H1 (cell line): Measurements from ENCODE around the gene ARID4A.
A peak's percentile ranks its signal among the peaks of the same experiment; 100 is the strongest.

ENCODE experiments used
- CBX5 ChIP-seq: fragments of 300-800, 300-1000 bp; sonication (generic); IDR thresholded peaks from 2 replicates; pipeline ENCODE4 v1.7.1; 2016; ENCODE audit warnings: antibody characterized with exemption, low read length, low read depth
- CEBPB ChIP-seq: IDR thresholded peaks from 2 replicates; pipeline ENCODE4 v1.6.1; 2012; ENCODE audit warnings: low read depth, low read length
- CHD2 ChIP-seq: IDR thresholded peaks from 2 replicates; pipeline ENCODE4 v1.6.1; 2012; ENCODE audit warnings: low read length, improper control_type of control experiment
- CTCF ChIP-seq, 3 experiments: IDR thresholded peaks; 1 replicate in 2 of 3; 2 replicates in 1 of 3; pipeline versions ENCODE4 v1.5.1 to v1.6.1; 2011; ENCODE audit warnings: low read length in 3 of 3, mild to moderate bottlenecking in 3 of 3, inconsistent platforms in 2 of 3, low read depth in 1 of 3, moderate library complexity in 1 of 3; ENCODE audit not compliant: insufficient read depth in 1 of 3; ENCODE audit errors: control extremely low read depth in 1 of 3
- EP300 ChIP-seq, 2 experiments: IDR thresholded peaks; 1 replicate in 1 of 2; 2 replicates in 1 of 2; pipeline ENCODE4 v1.6.1; 2011 to 2012; ENCODE audit warnings: low read depth in 2 of 2, low read length in 2 of 2, mild to moderate bottlenecking in 2 of 2, borderline replicate concordance in 1 of 2, inconsistent platforms in 1 of 2, moderate library complexity in 1 of 2
- EZH2 ChIP-seq: fragments of 200-600 bp; sonication (generic); IDR thresholded peaks from 2 replicates; pipeline ENCODE4 v1.7.1; 2012; ENCODE audit warnings: low read depth, mild to moderate bottlenecking, moderate library complexity, low read length, inconsistent platforms; ENCODE audit not compliant: severe bottlenecking
- GABPA ChIP-seq: IDR thresholded peaks from 2 replicates; pipeline ENCODE4 v1.6.1; 2011; ENCODE audit warnings: mild to moderate bottlenecking, low read length, moderate library complexity, borderline replicate concordance; ENCODE audit not compliant: insufficient read depth
- KDM5A ChIP-seq: fragments of 200-600 bp; IDR thresholded peaks from 2 replicates; pipeline ENCODE4 v1.7.1; 2012; ENCODE audit warnings: mild to moderate bottlenecking, low read length, inconsistent platforms, mixed read lengths
- POLR2AphosphoS5 ChIP-seq: IDR thresholded peaks from 2 replicates; pipeline ENCODE4 v1.6.1; 2011; ENCODE audit warnings: low read depth, low read length
- RAD21 ChIP-seq, 2 experiments: IDR thresholded peaks in 1 of 2; conservative IDR thresholded peaks in 1 of 2; 2 replicates each; pipeline ENCODE4 v1.6.1; 2011; ENCODE audit warnings: low read depth in 2 of 2, low read length in 2 of 2, improper control_type of control experiment in 1 of 2, inconsistent platforms in 1 of 2, mild to moderate bottlenecking in 1 of 2, moderate library complexity in 1 of 2
- TBP ChIP-seq: IDR thresholded peaks from 2 replicates; pipeline ENCODE4 v1.6.1; 2011; ENCODE audit warnings: low read depth, low read length, improper control_type of control experiment
- TF ChIP-seq, protein P1 (sequence below): IDR thresholded peaks from 2 replicates; pipeline ENCODE4 v1.6.1; 2012; ENCODE audit warnings: inconsistent platforms

DNA sequence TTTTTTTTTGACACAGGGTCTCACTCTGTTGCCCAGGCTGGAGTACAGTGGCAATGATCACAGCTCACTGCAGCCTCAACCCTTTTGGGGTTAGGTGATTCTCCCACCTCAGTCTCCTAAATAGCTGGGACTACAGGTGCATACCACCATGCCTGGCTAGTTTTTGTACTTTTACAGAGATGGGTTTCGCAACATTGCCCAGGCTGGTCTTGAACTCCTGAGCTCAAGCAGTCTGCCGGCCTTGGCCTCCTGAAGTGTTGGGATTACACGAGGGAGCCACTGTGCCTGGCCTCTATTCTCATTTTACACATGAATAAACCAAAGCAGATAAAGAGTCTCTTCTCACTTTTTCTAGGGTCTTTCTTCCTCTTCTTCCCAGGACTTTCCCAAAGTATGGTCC is 100.5 kb downstream of the ARID4A start:
- TF ChIP-seq TBP (no peak), POLR2AphosphoS5 (no peak), CTCF (IDR thresholded peaks at IDR 0.05; ENCODE audit: control extremely low read depth in 1 of 3, insufficient read depth in 1 of 3, low read depth in 1 of 3, low read length in 3 of 3) (no peak), CEBPB (peak; percentile 83), GABPA (no peak), CBX5 (no peak), KDM5A (no peak), EP300 (IDR thresholded peaks at IDR 0.05; ENCODE audit: borderline replicate concordance in 1 of 2, low read depth in 2 of 2, low read length in 2 of 2) (no peak), EZH2 (no peak), CHD2 (no peak), RAD21 (IDR thresholded peaks at IDR 0.05 in 1 of 2, conservative IDR thresholded peaks at IDR 0.05 in 1 of 2; ENCODE audit: low read depth in 2 of 2, low read length in 2 of 2) (no peak)
- TF ChIP-seq, protein P1, sequence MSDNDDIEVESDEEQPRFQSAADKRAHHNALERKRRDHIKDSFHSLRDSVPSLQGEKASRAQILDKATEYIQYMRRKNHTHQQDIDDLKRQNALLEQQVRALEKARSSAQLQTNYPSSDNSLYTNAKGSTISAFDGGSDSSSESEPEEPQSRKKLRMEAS = no peak
